ENCODE results near the gene TPGS2. TPM values are rescaled to one million over a fixed set of nuclear protein-coding genes. Genes with fewer than 3 reads are reported as not detected.
"Not testable (repeated sequence)": the region's sequence is repeated elsewhere in the genome, so short reads cannot be mapped to it uniquely, and the experiment has no call there.

The TPGS2 gene, protein sequence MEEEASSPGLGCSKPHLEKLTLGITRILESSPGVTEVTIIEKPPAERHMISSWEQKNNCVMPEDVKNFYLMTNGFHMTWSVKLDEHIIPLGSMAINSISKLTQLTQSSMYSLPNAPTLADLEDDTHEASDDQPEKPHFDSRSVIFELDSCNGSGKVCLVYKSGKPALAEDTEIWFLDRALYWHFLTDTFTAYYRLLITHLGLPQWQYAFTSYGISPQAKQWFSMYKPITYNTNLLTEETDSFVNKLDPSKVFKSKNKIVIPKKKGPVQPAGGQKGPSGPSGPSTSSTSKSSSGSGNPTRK
- 246 and 284 TPM in 2 replicates for total RNA-seq (2014; rRNA removed; shearing (Covaris generic))

DNA sequence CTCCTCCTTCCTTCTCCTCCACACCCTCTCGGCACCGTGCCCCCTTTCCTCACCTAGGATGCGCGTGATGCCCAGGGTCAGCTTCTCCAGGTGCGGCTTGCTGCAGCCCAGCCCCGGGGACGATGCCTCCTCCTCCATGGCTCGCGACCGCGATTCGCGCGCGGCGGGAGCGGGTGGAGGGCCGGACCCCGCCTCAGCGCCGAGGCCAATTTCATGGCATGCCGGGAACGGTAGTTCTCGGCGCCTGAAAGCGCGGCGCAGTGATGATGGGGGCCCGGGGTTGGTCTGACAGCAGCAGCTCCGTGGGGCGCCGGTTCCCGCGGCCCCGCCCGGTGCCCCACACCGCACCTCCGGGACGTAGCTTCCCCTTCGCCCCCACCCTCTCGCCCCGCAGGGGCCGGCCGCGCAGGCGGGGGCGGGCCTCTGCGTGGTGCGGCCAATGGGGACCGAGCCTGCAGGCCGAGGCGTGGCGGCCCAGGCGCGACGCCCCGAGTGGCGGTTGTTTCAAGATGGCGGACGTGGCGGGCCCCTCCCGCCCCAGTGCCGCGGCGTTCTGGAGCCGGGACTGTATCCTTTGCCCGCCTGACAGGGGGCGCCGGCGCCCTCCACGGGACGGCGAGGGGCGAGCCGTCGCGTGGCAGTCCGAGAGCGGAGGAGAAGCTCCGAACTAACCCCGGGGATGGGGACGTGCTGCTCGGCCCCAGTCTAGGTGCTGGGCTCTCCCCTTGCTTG lies at the start of gene TPGS2, which contains the start of gene KIAA1328:
Gene TPGS2 (minus strand): TSS at position 373 of the 732 bp plus-strand sequence. CDS start 235 bp downstream, at position 138.
Gene KIAA1328 (plus strand): TSS at position 498 of the 732 bp plus-strand sequence. CDS start 12 bp downstream, at position 510.
- DNase-seq (ENCODE audit: low spot score) = peak; percentile 92
- in situ Hi-C loops (cut with HindIII; ENCODE audit: low sequenced_read_pairs) = no loop called here

DNA sequence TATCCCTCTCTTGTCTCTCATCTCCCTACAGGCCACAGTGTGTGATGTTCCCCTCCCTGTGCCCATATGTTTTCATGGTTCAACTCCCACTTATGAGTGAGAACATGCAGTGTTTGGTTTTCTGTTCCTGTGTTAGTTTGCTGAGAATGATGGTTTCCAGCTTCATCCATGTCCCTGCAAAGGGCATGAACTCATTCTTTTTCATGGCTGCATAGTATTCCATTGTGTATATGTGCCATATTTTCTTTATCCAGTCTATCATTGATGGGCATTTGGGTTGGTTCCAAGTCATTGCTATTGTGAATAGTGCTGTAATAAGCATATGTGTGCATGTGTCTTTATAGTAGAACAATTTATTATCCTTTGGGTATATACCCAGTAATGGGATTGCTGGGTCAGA lies 45.0 kb upstream of the TPGS2 start:
- in situ Hi-C loops (cut with HindIII; ENCODE audit: low sequenced_read_pairs); DNase-seq (ENCODE audit: low spot score): not testable (repeated sequence)

DNA sequence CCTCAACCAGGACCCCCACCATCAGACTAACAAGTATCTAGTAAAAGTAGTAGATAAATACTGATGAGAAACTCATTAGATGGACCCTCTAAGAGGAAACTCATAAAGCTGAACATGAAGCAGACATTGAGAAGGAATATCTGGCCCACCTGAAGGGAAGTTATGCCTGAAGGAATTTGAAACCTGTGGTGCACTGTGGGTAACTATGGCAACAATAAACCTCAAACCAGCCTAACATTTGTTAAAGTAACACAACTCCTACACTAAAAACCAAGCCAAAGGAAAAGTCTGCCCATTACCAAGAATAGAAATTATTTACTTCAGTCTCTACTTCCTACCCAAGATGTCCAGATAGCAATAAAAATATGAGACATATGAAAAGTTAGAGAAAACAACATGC lies 43.5 kb upstream of the TPGS2 start:
- DNase-seq (ENCODE audit: low spot score) = no peak
- in situ Hi-C loops (cut with HindIII; ENCODE audit: low sequenced_read_pairs) = no loop called here

DNA sequence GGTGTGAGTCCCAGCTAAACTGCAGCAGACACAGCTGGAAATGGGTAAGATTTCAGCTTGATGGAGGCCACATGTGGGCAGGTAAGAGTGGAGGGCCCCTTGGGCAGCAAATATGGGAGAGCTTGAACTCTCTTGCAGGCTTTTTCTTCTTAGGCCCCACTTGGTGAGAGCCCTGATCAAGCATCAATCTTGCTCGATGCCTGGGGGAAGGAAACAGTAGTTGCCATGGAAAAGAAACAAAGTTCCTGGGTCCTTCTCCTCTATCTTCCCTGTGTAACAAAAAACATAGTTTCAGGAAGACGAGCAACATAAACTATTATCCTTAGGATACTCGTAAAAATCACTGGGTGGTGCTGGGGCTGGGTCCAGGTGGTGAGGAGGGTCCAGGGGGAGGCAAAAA lies 43.0 kb upstream of the TPGS2 start:
- in situ Hi-C loops (cut with HindIII; ENCODE audit: low sequenced_read_pairs) = no loop called here
- no peak for DNase-seq (ENCODE audit: low spot score)

DNA sequence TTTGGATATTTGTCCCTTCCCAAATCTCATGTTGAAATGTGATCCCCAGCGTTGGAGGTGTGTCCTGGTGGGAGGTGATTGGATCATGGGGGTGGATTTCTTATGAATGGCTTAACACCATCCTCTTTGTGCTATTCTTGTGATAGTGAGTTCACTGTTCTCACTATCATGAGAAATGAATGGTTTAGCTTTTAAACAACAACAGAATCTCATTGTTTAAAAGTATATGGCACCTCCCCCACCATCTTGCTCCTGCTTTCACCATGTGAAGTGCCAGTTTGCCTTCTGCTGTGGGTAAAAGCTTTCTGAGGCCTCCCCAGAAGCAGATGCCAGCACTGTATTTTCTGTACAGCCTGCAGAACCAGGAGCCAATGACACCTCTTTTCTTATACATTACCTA lies 38.3 kb upstream of the TPGS2 start:
- in situ Hi-C loops (cut with HindIII; ENCODE audit: low sequenced_read_pairs) = no loop called here
- no peak for DNase-seq (ENCODE audit: low spot score)

DNA sequence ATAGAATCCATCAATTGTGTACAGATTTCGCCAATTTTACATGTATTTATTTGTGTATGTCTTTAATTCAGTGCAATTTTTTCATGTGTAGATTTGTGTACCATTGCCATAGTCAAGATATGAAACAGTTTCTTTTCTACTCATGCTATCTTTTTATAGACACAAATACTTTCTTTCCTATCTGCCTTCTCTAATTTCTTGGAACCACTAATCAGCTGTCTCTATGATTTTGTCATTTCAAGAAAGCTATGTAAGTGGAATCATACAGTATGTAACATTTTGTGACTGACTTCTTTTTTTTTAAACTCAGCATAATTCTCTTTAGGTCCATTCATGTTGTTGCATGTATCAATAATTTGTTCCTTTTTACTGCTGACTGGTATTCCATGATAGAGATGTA lies 33.4 kb upstream of the TPGS2 start:
- DNase-seq (ENCODE audit: low spot score) = no peak
- in situ Hi-C loops (cut with HindIII; ENCODE audit: low sequenced_read_pairs) = no loop called here

DNA sequence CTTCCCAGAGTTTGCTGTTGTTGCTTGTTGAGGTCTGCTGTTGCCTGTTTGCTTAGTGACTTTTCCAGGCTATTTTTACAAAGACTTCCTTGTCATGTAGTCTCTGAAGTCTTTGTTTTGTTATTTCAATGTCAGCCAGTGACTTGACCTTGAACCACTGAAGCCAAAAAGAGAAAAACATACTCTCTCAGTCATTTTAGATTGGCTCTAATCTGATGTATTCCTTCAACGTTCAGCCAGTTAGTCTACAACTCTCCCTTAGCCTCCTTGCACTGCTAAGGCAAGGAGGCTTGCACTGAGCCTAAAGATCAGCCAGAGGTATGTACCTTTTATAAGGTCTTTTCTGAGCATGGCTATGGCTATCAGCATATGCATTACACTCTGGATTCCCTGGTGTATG lies 28.0 kb upstream of the TPGS2 start:
- in situ Hi-C loops (cut with HindIII; ENCODE audit: low sequenced_read_pairs) = no loop called here
- DNase-seq (ENCODE audit: low spot score) = no peak

DNA sequence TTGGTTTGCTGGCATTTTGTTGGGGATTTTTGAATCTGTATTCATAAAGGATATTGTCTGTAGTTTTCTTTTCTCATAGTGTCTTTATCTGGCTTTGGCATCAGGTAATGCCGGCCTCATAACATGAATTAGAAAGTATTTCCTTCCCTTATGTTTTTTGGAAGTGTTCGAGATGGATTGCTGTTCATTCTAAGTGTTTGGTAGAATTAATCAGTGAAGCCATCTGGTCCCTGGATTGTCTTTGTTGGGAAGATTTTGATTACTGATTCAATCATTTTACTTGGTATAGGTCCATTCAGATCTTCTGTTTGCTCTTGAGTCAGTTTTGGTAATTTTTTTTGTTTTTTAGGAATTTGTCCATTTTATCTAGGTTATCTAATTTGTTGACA lies 22.4 kb upstream of the TPGS2 start:
- DNase-seq (ENCODE audit: low spot score) = no peak
- in situ Hi-C loops (cut with HindIII; ENCODE audit: low sequenced_read_pairs) = no loop called here

DNA sequence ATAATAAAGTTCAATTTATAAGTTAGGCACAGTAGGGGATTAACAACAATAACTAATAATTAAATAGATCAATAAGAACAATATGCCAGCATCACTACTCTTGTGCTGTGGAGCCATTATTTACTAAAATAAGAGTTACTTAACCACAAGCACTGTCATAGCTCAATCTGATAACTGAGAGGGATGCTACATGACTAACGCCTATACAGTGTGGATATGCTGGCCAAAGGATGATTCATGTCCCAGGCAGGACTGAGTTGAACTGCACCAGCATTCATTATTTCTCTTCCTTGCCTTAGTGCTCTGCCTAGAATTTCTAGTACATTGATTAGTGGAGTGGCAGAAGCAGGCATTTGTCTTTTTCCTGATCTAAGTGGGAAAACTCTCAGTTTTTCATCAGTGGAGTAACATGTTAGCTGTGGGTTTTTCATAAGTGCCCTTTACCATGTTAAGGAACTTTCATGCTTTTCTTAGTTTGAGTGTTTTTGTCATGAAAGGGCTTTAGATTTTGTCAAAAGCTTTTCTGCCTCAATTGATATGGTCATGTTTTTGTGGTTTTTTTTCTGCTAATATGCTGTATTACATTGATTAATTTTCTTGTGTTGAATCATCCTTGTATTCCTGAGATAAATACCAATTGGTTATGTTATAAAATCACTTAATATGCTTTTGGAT lies 21.9 kb upstream of the TPGS2 start:
- no peak for DNase-seq (ENCODE audit: low spot score)
- in situ Hi-C loops (cut with HindIII; ENCODE audit: low sequenced_read_pairs) = no loop called here

DNA sequence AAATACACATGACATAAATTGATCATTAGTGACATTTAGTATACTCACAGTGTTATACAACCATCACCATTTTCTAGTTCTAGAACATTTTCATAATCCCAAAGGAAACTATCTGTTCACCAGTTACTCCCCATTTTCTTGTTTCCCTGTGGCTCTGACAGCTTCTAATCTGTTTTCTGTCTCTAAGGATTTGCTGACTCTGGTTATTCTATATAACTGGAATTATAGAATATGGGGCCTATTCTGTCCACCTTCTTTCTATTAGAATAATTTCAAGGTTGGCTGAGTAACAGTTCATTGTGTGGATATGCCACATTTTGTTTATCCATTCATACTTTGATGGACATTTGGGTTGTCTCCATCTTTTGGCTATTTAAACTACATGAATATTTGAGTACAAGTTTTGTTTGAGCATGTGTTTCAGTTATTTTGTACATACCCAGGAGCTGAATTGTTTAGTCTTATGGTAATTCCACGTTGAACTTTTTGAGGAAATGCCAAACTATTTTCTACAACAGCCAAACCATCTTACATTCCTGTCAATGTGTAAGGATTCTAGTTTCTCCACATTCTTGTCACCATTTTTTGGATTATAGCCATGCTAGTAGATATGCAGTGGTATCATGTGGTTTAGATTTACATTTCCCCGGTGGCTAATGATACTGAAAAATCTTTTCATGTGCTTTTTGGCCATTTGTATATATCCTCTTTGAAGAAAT lies 20.6 kb upstream of the TPGS2 start:
- in situ Hi-C loops (cut with HindIII; ENCODE audit: low sequenced_read_pairs) = no loop called here
- no peak for DNase-seq (ENCODE audit: low spot score)

DNA sequence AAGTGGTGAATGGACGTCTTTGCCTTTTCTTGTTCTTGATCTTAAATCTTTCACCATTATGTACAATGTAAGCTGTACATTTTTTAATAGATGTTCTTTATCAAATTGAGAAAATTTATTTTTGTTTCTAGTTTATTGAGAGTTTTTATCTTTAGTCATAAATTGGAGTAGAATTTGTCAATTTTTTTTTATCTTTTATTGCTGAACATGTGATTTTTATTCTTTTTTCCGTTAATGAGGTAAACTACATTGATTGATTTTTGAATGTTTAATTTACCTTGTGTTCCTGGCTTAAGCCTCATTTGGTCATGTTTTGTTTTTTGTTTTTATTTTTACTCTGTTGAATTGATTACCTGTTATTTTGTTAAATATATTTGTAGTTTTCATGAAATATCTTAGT lies 19.8 kb upstream of the TPGS2 start:
- no peak for DNase-seq (ENCODE audit: low spot score)
- in situ Hi-C loops (cut with HindIII; ENCODE audit: low sequenced_read_pairs) = no loop called here

DNA sequence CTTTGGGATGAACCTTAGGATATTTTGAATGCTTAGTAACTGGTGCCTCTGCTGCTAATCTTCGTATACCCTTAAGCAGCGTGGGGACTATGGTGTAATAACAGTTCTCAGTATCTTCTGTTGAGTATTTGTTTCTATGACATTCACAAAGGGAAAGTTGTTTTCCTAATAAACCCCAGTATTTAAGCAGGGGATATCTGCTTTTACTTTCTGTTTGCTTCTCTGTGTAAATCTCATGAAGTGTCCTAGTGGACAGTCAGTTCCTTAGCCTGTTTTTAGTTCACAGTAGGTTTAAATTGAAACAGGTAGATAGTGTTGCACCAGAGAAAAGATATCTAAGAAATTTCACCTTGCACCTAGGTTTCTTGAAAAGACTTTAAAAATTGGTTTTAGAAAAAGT lies 15.0 kb upstream of the TPGS2 start:
- in situ Hi-C loops (cut with HindIII; ENCODE audit: low sequenced_read_pairs) = no loop called here
- no peak for DNase-seq (ENCODE audit: low spot score)

DNA sequence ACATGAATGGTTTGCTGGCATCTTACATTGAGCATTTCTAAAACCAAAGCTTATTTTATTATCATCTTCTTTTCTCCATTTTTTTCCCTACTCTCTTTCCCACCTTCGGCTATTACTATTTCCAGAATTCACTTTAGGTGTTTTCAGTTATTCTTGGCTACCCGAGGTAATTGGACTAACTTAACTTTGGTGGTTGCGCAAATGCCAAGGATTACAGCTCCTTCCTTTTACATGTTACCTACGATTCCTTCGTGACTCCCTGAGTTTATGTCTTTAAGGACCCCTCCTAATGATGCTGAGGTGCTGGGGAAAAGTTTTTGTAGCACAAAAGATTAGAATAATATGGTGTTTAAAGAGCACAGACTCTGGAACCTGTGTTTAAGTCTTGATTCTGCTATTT lies 14.4 kb upstream of the TPGS2 start:
- in situ Hi-C loops (cut with HindIII; ENCODE audit: low sequenced_read_pairs) = no loop called here

DNA sequence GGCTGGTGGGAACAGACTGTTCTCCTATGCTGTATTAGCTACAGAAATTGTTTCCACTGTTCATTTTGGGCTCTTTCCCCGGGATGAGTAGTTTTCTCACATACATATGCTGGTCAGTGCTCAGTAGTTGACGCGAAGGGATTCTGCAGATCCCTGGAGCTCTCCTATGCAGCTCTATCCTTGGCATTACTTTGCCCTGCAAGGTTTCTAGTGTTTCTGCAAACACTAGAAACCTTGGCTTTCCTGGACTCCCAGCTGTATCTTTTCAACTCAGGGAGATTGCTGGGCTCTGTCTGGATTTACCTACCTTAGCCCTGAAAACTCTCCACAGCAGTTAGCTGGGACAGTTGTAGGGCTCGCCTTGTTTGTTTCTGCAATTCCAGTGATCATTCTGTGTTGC lies 11.0 kb upstream of the TPGS2 start:
- no peak for DNase-seq (ENCODE audit: low spot score)
- in situ Hi-C loops (cut with HindIII; ENCODE audit: low sequenced_read_pairs) = no loop called here

More for the DNA sequence above, 14.4 kb upstream of the TPGS2 start:
- DNase-seq (ENCODE audit: low spot score) = no peak

DNA sequence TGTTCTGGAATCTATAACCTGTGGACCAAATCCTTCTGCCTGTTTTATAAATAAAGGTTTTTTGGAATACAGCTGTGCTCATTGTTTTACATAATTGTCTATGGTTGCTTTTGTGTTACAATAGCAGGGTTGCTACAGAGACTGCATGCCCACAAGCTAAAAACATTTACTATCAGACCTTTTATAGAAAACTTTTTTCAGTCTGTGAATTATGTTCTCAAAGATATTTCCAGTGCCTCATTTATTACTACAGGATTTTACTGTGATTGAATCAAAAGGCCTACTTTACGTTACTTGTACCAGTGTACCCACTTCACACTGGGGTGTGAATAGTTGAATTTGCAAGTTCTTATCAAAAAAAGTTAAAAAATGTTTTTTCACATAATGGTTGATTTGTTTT lies 7.1 kb upstream of the TPGS2 start:
- in situ Hi-C loops (cut with HindIII; ENCODE audit: low sequenced_read_pairs) = no loop called here
- no peak for DNase-seq (ENCODE audit: low spot score)

DNA sequence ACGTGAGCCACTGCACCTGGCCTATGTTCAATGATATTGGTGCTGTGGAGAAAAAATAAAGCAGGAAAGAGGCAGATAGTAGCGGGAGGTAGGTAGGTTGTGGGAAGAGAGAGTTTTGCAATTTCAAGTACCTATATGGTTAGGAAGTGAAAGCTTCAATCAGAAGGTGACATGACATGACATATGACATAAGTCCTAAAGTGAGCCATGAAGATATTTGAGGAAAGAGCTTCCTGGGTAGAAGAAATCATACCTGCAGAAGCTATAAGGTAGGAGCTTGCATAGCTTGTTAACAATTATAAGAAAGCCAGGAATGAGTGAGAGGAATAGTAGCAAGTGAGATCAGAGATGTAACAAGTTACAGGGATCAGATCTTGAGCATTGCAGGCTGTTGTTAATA lies 4.3 kb upstream of the TPGS2 start:
- DNase-seq (ENCODE audit: low spot score) = no peak
- in situ Hi-C loops (cut with HindIII; ENCODE audit: low sequenced_read_pairs) = no loop called here

DNA sequence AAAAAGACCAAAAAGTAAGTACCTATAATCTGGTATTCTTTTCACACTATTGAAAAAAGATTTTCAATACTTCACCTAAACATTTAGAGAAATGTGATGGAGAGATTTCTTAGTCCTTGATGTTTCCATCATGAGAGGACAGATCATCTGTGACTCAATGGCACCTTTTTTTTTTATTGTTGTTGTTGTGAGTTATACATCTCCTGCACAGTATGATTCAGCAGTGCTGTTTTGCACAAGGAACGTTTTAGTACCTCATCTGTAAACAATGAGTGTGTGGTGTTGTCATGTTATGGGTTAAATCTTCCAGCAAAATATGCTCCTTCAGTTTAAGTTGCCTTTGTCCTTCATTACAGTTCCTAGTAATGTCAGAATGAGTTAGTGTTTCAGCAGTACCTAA lies 2.3 kb upstream of the TPGS2 start:
- in situ Hi-C loops (cut with HindIII; ENCODE audit: low sequenced_read_pairs) = no loop called here
- no peak for DNase-seq (ENCODE audit: low spot score)

DNA sequence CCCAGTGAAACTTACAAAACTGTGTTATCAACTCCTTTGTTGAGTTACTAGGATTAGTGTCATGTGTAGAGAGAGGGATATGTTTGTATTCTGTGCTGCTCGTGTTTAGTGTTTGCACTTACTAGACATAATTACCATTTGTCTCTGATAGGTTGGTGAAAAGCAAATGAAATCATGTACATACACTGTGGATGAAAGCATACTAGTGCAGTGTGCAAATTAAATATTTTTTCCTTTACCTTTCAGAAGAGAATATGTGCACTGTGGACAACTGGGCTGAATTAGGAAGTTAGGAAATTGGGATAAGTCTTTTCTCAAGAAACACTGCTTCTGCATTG lies 1.3 kb upstream of the TPGS2 start:
- no peak for DNase-seq (ENCODE audit: low spot score)
- in situ Hi-C loops (cut with HindIII; ENCODE audit: low sequenced_read_pairs) = no loop called here

DNA sequence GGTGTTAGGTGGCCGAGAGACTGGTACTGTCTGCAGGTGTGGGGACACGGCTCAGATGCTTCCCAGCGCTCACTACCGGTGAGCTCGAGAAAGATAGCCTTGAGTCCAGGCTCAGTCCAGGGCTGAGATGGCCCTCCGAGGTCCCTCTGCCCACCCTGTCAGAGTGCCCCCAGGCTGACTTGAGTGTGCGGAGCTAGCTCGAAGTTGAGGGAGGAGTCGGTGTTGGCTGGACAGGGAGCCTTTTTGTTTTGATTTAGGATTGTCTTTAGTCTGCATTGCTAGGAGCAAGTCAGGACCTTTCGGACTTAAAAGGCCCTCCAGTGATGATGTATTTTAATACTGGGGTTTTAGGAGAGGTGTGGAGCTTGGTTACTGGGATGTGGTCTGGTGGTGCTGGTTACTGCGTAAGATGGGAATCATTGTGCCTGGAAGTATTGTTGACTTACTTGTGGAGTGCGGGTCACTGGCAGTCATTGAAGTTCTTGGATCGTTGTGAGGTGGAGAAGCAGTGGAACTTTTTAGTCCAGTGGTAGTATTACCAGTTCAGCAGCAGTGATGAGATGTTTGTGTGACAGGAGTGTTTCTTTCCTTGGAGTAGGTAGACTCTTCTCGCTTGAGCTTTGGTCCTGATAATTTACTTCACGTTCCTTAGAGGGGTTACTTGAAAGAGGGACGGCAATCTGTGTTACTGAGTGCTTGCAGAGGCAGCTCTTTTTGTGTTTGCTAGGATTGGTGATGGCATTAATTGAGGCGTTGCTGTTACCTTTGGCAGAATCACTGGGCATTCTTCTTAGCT lies 758 bp upstream of the TPGS2 start:
- peak; percentile 61 for DNase-seq (ENCODE audit: low spot score)
- in situ Hi-C loops (cut with HindIII; ENCODE audit: low sequenced_read_pairs) = no loop called here

All from G401 (cell line).